Neural cell (in vitro differentiated cells): Measurements from ENCODE around the gene TKFC. TPM values are rescaled to one million over a fixed set of nuclear protein-coding genes. Genes with fewer than 3 reads are reported as not detected.

Experiments
- H2AFZ ChIP-seq: fragments of 200-600, 300-800 bp; sonication (generic), shearing (Covaris generic); 2 replicates; pipeline ENCODE4 v1.6.0; 2014; ENCODE audit warnings: low read depth, mild to moderate bottlenecking, antibody characterized with exemption, low read length, moderate library complexity
- H3F3A ChIP-seq: fragments of 200-600 bp; shearing (Covaris generic); 2 replicates; pipeline ENCODE4 v1.6.1; 2016; ENCODE audit warnings: mild to moderate bottlenecking, moderate library complexity, mixed read lengths, antibody characterized with exemption, low read length; ENCODE audit not compliant: insufficient read depth, poor library complexity, severe bottlenecking
- H3K27ac ChIP-seq: fragments of 200-600, 300-800 bp; sonication (generic), shearing (Covaris generic); 2 replicates; pipeline ENCODE4 v1.5.1; 2014; ENCODE audit warnings: mild to moderate bottlenecking, low read length, moderate library complexity
- H3K27me3 ChIP-seq: fragments of 300-800, 200-600 bp; sonication (generic), shearing (Covaris generic); 2 replicates; pipeline ENCODE4 v1.6.0; 2014; ENCODE audit warnings: mild to moderate bottlenecking, low read depth, low read length, moderate library complexity; ENCODE audit not compliant: insufficient read depth
- H3K36me3 ChIP-seq: fragments of 300-800, 200-600 bp; sonication (generic), shearing (Covaris generic); 2 replicates; pipeline ENCODE4 v1.5.1; 2014; ENCODE audit warnings: mild to moderate bottlenecking, antibody characterized with exemption, low read length, moderate library complexity; ENCODE audit not compliant: insufficient read depth
- H3K4me2 ChIP-seq: fragments of 300-800, 200-600 bp; sonication (generic), shearing (Covaris generic); 2 replicates; pipeline ENCODE4 v1.6.0; 2014; ENCODE audit warnings: mild to moderate bottlenecking, low read length
- H3K4me3 ChIP-seq: fragments of 300-800, 200-600 bp; sonication (generic), shearing (Covaris generic); 2 replicates; pipeline ENCODE4 v1.5.1; 2014; ENCODE audit warnings: mild to moderate bottlenecking, low read length, moderate library complexity
- H3K79me2 ChIP-seq: fragments of 200-600 bp; shearing (Covaris generic); replicated peaks from 2 replicates; pipeline ENCODE4 v1.6.0; 2014; ENCODE audit warnings: mild to moderate bottlenecking, low read length, moderate library complexity; ENCODE audit not compliant: insufficient read depth
- H3K9ac ChIP-seq: fragments of 300-800, 200-600 bp; sonication (generic), shearing (Covaris generic); 2 replicates; pipeline ENCODE4 v1.6.1; 2016; ENCODE audit warnings: mild to moderate bottlenecking, low read length, mixed read lengths
- H3K9me2 ChIP-seq: fragments of 200-600 bp; shearing (Covaris generic); 2 replicates; pipeline ENCODE4 v1.6.1; 2016; ENCODE audit warnings: mild to moderate bottlenecking, low read length, mixed read lengths; ENCODE audit not compliant: insufficient read depth
- H3K9me3 ChIP-seq: fragments of 200-600, 300-800 bp; sonication (generic), shearing (Covaris generic); 2 replicates; pipeline ENCODE4 v1.6.1; 2016; ENCODE audit warnings: mild to moderate bottlenecking, mixed run types, low read length, moderate library complexity, mixed read lengths
- H4K20me1 ChIP-seq: fragments of 200-600 bp; shearing (Covaris generic); 2 replicates; pipeline ENCODE4 v1.6.1; 2016; ENCODE audit warnings: mild to moderate bottlenecking, mixed run types; ENCODE audit not compliant: insufficient read depth
- EP300 ChIP-seq: fragments of 450-650 bp; conservative IDR thresholded peaks from 2 replicates; pipeline ENCODE4 v1.6.1; 2014; ENCODE audit warnings: antibody characterized with exemption, mild to moderate bottlenecking, moderate library complexity; ENCODE audit not compliant: poor library complexity, severe bottlenecking
- EZH2 ChIP-seq: fragments of 200-600, 300-800 bp; shearing (Covaris generic), sonication (generic); IDR thresholded peaks from 2 replicates; pipeline ENCODE4 v1.6.1; 2014; ENCODE audit warnings: antibody characterized with exemption, low read length, borderline replicate concordance, mild to moderate bottlenecking; ENCODE audit not compliant: insufficient read depth, poor library complexity, severe bottlenecking
- MXI1 ChIP-seq: fragments of 450-650 bp; conservative IDR thresholded peaks from 2 replicates; pipeline ENCODE4 v1.6.1; 2014; ENCODE audit warnings: antibody characterized with exemption, mild to moderate bottlenecking; ENCODE audit not compliant: poor library complexity, severe bottlenecking
- POLR2AphosphoS5 ChIP-seq: IDR thresholded peaks from 2 replicates; pipeline ENCODE4 v1.6.1; 2012
- RAD21 ChIP-seq: fragments of 450-650 bp; conservative IDR thresholded peaks from 2 replicates; pipeline ENCODE4 v1.6.1; 2014; ENCODE audit warnings: antibody characterized with exemption, mild to moderate bottlenecking, moderate library complexity
- REST ChIP-seq: IDR thresholded peaks from 2 replicates; pipeline ENCODE4 v1.6.1; 2012; ENCODE audit warnings: borderline replicate concordance
- SMC3 ChIP-seq: fragments of 450-650 bp; conservative IDR thresholded peaks from 2 replicates; pipeline ENCODE4 v1.6.1; 2014; ENCODE audit warnings: antibody characterized with exemption, mild to moderate bottlenecking, moderate library complexity; ENCODE audit not compliant: poor library complexity
- TAF1 ChIP-seq: IDR thresholded peaks from 2 replicates; pipeline ENCODE4 v1.6.1; 2012; ENCODE audit warnings: low read depth
- polyA plus RNA-seq: library from polyadenylated mRNA; depleted of rRNA; stranded (reverse); fragments of >200 nt; gene quantifications from 2 replicates; pipeline ENCODE4 v1.2.3, GENCODE V29; 2014
- TF ChIP-seq, protein P1 (sequence below): fragments of 450-650 bp; IDR thresholded peaks from 2 replicates; pipeline ENCODE4 v1.5.1; 2014; ENCODE audit warnings: antibody characterized with exemption, mild to moderate bottlenecking, moderate library complexity; ENCODE audit not compliant: poor library complexity, severe bottlenecking

The TKFC gene
- polyA plus RNA-seq, 1 donor from 2014 or later, result 46.0 TPM

DNA sequence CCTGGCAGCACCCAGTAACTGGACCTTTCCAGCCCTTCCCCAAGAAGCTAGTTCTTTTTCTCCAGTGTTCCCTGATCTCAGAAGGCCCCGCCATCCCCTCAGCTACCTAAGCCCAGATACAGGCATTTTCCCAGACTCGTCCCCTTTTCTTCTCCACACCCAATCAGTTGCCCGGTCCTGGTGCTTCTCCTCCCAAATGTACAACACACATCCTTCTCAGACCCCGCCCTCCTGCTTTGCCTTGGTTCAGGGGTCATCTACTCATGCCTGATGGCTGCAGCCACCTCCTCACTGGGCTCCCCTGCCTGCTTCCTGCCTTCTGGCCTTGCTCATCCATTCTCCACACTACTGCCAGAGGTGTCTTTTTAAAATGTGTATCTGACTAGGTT is 6.5 kb downstream of the TKFC start:
- Histone ChIP-seq H4K20me1 (no peaks in the 10 kb centered on the region), H3K4me2 (no peak overlapping the region), H3K4me3 (no peak overlapping the region), H3K36me3 (no peaks in the 10 kb centered on the region), H3K9ac (no peak overlapping the region), H3F3A (no peaks in the 10 kb centered on the region), H3K9me3 (no peaks in the 10 kb centered on the region), H3K9me2 (no peaks in the 10 kb centered on the region), H2AFZ (no peak overlapping the region), H3K27ac (no peak overlapping the region), H3K79me2 (no peaks in the 10 kb centered on the region), H3K27me3 (no peaks in the 10 kb centered on the region)
- TF ChIP-seq TAF1 (no peak), POLR2AphosphoS5 (no peak), EP300 (no peak), EZH2 (no peak), RAD21 (no peak), SMC3 (no peak), REST (no peak), MXI1 (no peak)
- TF ChIP-seq, protein P1, sequence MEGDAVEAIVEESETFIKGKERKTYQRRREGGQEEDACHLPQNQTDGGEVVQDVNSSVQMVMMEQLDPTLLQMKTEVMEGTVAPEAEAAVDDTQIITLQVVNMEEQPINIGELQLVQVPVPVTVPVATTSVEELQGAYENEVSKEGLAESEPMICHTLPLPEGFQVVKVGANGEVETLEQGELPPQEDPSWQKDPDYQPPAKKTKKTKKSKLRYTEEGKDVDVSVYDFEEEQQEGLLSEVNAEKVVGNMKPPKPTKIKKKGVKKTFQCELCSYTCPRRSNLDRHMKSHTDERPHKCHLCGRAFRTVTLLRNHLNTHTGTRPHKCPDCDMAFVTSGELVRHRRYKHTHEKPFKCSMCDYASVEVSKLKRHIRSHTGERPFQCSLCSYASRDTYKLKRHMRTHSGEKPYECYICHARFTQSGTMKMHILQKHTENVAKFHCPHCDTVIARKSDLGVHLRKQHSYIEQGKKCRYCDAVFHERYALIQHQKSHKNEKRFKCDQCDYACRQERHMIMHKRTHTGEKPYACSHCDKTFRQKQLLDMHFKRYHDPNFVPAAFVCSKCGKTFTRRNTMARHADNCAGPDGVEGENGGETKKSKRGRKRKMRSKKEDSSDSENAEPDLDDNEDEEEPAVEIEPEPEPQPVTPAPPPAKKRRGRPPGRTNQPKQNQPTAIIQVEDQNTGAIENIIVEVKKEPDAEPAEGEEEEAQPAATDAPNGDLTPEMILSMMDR, result no peak

DNA sequence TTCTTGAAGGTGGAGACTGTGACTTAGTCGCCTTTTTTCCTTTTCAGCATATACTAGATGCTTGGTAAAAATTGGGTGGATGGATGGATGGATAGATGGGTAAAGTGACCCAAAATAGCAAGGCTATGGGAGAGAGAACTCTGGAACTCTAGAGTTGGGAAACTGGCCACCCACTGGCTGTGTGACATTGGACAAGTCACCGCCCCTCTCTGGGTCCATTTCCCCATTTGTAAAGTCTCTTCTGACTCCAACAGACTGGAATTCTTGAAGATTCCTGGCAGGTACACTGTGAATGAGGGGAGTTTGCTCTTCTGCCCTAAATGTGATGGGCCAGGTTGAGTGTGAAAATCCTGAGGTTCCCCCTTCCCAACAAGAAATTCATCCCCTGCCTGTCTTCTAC is 8.0 kb downstream of the TKFC start:
- Histone ChIP-seq H3K36me3 (no peaks in the 10 kb centered on the region), H3K9me3 (no peaks in the 10 kb centered on the region), H3K9ac (no peak overlapping the region), H3K27me3 (no peaks in the 10 kb centered on the region), H2AFZ (no peak overlapping the region), H4K20me1 (no peaks in the 10 kb centered on the region), H3K4me2 (no peak overlapping the region), H3K4me3 (no peak overlapping the region), H3K79me2 (no peaks in the 10 kb centered on the region), H3K27ac (no peak overlapping the region), H3F3A (no peaks in the 10 kb centered on the region), H3K9me2 (no peaks in the 10 kb centered on the region)
- no peak for TF ChIP-seq SMC3
- TF ChIP-seq EP300, result no peak
- no peak for TF ChIP-seq EZH2

- Histone ChIP-seq H3K4me3 (no peak overlapping the region), H3K27ac (no peak overlapping the region), H2AFZ (no peak overlapping the region), H3K9me3 (no peaks in the 10 kb centered on the region), H3K36me3 (no peaks in the 10 kb centered on the region), H3K9me2 (no peaks in the 10 kb centered on the region), H3K4me2 (no peak overlapping the region), H3K79me2 (no peaks in the 10 kb centered on the region), H4K20me1 (no peaks in the 10 kb centered on the region), H3K9ac (no peak overlapping the region), H3K27me3 (no peaks in the 10 kb centered on the region), H3F3A (no peaks in the 10 kb centered on the region)
- TF ChIP-seq SMC3 (no peak), EP300 (no peak), TAF1 (no peak), POLR2AphosphoS5 (no peak), MXI1 (no peak), EZH2 (no peak), RAD21 (no peak), REST (no peak)
- TF ChIP-seq, protein P1, result no peak
Observed at GRCh38 chr11:61341706-61342105, 8.7 kb downstream of the TKFC start.
